NCI-H1092 (cell line): ENCODE results near the gene SNRPN.
"Not testable (repeated sequence)": the region's sequence is repeated elsewhere in the genome, so short reads cannot be mapped to it uniquely, and the experiment has no call there.

Experiments used
- DNase-seq: peaks from one replicate; lab custom pipeline; 2025; lab: John Stamatoyannopoulos, UW

The SNRPN gene

DNA sequence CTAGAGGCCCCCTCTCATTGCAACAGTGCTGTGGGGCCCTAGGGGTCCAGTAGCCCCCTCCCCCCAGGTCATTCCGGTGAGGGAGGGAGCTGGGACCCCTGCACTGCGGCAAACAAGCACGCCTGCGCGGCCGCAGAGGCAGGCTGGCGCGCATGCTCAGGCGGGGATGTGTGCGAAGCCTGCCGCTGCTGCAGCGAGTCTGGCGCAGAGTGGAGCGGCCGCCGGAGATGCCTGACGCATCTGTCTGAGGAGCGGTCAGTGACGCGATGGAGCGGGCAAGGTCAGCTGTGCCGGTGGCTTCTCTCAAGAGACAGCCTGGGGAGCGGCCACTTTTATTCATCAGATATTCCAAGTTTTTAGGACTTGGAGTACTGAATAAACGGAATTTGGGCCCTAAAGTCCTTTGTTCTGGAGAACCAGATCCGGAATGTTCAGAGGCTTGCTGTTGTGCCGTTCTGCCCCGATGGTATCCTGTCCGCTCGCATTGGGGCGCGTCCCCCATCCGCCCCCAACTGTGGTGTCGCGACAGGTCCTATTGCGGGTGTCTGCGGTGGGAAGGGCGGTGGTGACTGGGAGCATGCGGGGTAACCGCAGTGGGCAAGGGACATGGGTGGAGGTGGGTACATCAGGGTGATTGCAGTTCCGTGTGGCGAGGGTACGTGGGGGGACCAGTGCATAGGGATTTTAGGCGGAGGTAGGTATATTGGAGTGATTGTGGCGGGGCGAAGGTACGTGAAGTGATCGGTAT lies at the start of gene SNRPN, which contains the start of gene SNURF:
Gene SNRPN (plus strand): TSS at position 205 of the 748 bp plus-strand sequence. CDS start 19,467 bp downstream, outside the sequence.
Gene SNURF (plus strand): TSS at position 205 of the 748 bp plus-strand sequence. CDS start 62 bp downstream, at position 267.
- no peak for DNase-seq

GRCh38 chr15:24916305-24917009 lies 38.3 kb upstream of the SNRPN start:
- no peak for DNase-seq

DNA sequence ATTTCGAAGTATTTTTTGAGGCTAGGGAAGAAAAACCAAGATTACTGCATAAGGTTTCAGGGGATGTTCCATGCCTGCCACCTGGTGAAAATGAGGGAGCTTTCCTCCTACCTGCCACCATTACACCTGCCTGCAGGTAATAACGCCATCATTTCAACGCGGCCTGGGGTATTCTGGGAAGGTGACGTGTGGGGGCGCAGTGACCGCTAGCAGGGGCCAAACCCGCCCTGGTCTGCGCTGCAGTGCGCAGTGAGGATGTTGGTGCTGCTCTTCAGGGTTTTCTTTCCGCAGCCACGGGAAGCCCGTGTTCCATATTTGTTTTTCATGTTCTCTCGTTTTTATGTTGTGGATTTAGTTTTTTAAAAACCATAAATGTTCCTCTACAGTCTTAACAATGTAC lies 37.4 kb upstream of the SNRPN start:
- no peak for DNase-seq

DNA sequence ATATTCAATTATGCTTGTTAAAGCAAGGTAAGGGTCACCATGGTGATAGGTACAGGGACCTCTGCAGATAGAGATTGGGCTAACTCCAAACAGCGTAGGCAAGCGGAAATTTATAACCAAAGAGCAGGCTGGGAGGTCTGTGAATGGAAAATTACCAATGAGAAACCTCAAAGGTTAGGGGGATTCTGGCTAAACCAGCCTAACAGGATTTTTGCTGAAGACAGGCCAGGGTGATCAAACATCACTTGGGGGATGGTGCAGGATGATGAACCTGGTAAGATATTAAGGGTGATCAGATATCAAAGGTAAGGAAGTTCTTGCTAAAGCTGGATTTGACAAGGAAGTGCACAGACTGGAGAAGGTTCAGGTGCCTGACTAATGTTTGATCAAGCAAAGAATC lies 35.3 kb upstream of the SNRPN start:
- no peak for DNase-seq

- not testable (repeated sequence) for DNase-seq
Observed at GRCh38 chr15:24922781-24923180, 32.0 kb upstream of the SNRPN start.

- no peak for DNase-seq
Observed at GRCh38 chr15:24924153-24924552, 30.6 kb upstream of the SNRPN start.

GRCh38 chr15:24924621-24925020 lies 30.2 kb upstream of the SNRPN start:
- no peak for DNase-seq

GRCh38 chr15:24931874-24932732 lies 22.7 kb upstream of the SNRPN start:
- DNase-seq, result not testable (repeated sequence)

GRCh38 chr15:24933716-24934115 lies 21.1 kb upstream of the SNRPN start:
- no peak for DNase-seq

DNA sequence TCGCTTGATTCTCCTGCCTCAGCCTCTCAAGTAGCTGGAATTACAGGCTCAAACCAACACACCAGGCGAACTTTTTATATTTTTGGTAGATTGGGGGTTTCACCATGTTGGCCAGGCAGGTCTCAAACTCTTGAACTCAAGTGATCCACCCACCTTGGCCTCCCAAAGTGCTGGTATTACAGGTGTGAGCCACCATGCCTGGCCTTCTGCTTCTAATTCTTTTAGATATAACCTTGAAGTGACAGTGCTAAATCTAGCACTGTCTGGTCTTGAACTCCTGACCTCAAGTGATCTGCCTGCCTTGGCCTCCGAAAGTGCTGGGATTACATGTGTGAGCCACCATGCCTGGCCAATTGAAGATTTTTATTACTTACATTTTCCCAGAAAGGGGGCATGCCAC lies 16.6 kb upstream of the SNRPN start:
- DNase-seq, result not testable (repeated sequence)

DNA sequence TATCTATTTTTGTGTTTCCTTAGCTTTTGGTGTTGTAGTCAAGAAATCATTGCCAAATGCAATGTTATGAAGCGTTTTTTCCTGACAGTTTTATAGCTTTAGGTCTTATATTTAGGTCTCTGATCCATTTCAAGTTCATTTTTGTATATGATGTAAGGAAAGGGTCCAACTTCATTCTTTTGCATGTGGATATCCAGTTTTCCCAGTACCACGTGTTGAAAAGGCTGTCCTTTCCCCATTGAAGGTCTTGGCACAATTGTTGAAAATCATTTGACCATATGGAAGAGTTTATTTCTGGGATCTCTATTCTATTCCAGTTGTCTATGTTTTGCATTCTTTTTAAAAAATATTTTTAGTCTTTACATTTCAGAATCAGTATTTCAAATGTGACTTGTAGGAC lies 14.6 kb upstream of the SNRPN start:
- no peak for DNase-seq

GRCh38 chr15:24943361-24943760 lies 11.4 kb upstream of the SNRPN start:
- DNase-seq, result no peak

DNA sequence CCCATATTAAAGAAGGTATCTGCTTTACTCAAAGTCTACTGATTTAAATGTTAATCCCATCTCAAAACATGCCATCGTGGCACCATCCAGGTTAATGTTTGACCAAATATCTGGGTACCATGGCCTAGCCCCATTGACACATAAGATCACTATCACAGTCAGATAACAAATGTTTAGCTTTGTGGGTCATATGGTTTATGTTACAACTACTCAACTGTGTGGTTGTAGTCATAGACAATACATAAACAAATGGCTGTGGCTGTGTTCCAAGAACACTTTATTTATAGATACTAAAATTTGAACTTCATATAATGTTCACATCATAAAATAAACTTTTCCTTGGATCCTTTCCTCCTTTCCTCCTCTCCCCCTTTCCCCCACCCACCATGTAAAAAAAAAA lies 9.8 kb upstream of the SNRPN start:
- DNase-seq, result no peak

DNA sequence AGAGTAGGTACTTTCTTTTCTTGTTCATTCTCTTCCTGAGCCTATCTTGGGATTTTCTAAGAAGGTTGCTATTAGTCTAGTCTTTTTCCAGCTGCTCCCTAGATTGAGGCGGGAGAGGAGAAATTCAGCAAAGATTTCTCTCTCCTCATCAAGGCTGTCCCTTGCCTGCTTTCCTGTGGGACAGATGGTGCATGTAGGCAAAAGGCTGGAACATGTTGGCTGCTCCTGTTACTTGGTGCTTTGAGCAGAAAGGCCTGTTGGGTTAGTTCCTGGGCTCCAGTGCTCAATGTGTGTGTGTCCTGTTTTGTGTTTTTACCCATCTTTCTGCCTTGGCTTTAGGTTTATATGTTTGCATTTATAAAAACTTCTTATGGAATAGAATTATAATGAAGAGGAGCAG lies 9.1 kb upstream of the SNRPN start:
- no peak for DNase-seq

GRCh38 chr15:24948495-24948894 lies 6.3 kb upstream of the SNRPN start:
- DNase-seq, result no peak

GRCh38 chr15:24955531-24955921 lies 739 bp downstream of the SNRPN start:
- DNase-seq, result no peak

DNA sequence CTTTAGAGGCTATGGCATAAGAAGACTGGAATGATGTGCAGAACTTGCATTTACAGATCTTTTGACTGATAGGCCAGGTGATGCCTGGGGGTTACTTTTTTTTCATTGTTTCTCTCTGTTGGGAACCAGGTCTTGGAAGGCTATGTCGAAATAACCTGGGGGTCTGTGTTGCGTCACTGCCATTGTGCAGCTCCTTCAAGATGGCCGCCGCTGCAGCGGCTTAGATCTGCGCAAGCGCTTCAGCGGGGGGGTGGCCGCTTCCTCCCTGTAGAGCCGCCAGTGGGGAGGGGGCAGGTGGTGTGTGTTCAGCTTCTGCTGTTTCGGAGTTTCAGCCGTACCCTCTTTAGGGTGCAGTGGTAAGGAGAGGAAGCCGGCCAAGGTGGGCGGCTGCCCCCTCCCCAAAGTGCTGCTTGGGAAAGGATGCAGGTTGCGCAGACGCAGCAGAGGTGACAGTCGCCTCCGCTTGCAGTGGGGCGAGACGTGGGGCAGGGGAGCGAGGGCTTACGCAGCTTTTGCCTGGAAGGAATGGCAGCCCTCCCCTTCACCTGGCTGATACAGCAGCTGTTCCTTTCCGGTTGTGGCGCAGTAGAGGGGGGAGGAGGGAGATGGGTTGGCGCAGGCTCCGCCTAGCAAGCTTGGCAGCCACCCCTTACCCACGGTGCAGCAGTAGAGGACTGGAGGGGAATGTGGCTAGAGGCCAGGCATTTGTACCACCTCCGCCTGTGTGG lies 1.5 kb downstream of the SNRPN start:
- no peak for DNase-seq

DNA sequence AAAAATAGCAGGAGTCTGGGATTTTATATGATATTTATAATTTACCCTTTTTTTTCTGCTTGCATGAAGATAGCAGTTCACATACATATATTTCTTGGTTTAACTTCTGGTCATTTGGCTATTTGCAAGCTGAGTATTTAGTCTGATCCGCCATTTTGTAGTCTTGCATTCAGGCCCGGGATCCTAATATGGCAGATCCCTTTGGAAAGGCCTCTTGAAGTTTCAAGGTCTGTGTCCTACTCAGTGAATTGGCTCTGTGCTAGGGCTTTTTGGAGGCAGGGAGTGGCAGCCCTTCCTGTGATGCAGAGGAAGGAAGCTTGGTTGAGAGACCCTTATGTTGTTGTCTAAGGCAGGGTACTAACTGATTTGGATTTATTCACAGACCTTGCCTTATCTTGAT lies 2.9 kb downstream of the SNRPN start:
- DNase-seq, result no peak

- no peak for DNase-seq
Observed at GRCh38 chr15:24961967-24962366, 7.2 kb downstream of the SNRPN start.

DNA sequence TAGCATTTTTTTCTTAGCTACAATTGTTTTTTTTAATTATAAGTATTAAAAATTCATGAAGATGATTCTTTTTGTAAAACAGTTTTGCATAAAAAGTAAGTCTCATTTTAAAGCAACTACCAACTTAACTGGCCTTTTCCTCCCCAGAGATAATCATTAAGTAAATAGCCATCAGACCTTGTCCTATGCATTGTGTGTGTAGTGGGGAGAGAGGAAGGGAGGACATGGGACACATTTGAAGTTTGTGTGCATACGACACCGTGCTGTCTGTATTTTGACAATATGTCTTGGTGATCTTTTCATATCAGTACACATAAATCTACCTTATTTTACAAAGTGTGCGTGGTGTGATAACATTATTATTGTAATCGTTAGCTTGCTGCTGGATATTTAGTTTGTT lies 8.1 kb downstream of the SNRPN start:
- DNase-seq, result no peak

GRCh38 chr15:24966364-24967103 lies 11.7 kb downstream of the SNRPN start:
- DNase-seq, result no peak
